Stimulated activated CD8-positive, alpha-beta memory T cell treated with anti-CD3 and anti-CD28 coated beads, Interleukin-15, amount 100 ng/mL, for 24 hours (primary cell): ENCODE results near the gene CACNG1.
"Not testable (repeated sequence)": the region's sequence is repeated elsewhere in the genome, so short reads cannot be mapped to it uniquely, and the experiment has no call there.

Experiments
- DNase-seq: peaks from one replicate; pipeline ENCODE4 v3.0.0-alpha.2; 2020; ENCODE audit warnings: low read depth

CACNG1 gene

DNA sequence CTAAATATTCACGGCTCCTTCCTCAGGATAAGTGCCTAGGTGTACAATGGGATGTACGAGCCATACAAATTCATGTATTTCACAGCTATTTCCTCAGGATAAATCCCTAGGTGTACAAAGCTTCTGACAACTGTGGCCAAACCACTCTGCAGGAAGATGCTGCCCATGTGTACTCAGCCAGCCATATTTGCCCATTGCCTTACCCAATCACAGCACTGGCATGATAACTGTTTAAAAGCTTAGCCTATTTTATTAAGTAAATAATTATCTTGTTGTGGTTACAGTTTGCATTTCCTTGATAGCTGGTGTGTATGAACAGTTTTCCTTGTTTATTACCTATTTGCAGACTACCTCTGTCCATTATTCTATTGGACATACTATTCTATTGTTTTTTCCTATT is 35.1 kb downstream of the CACNG1 start:
- DNase-seq, result no peak

GRCh38 chr17:67080804-67081203 is 36.5 kb downstream of the CACNG1 start:
- DNase-seq, result no peak

- no peak for DNase-seq
These were observed 37.8 kb downstream of the CACNG1 start for GRCh38 chr17:67082107-67082506.

DNA sequence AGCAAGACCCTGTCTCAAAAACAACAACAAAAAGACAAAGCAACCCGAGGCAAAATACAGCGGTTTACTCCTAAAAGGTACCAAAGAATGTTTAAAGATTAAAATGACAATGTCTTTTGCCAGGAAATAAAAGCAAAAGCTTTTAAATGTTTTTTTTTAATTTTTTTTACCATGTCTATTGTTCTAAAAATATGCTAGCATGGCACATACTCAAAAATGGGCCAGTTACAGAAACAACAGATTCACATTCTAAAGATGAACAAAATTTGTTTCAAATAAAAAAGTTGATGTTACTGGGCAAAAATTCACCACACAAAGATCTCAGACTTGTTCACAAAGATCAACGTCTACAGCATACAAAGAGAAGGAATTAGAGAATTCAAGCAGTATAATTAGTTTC is 41.1 kb downstream of the CACNG1 start:
- DNase-seq, result no peak

- DNase-seq, result no peak
These were observed 44.3 kb downstream of the CACNG1 start for GRCh38 chr17:67088639-67089038.

- no peak for DNase-seq
These were observed 46.0 kb downstream of the CACNG1 start for GRCh38 chr17:67090341-67090740.

- DNase-seq, result no peak
These were observed 47.9 kb downstream of the CACNG1 start for GRCh38 chr17:67092291-67092690.

DNA sequence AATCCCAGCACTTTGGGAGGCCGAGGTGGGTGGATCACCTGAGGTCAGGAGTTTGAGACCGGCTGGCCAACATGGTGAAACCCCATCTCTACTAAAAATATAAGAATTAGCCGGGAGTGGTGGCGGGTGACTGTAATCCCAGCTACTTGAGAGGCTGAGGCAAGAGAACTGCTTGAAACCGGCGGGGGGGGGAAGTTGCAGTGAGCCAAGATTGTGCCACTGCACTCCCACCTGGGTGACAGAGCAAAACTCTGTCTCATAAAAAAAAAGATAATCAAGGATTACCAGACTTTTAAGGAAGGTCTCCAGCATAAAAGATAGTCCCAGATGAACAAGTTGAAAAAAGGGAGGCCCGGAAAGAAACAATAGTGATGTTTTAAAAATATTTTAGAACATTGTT is 48.4 kb downstream of the CACNG1 start:
- DNase-seq, result not testable (repeated sequence)

- no peak for DNase-seq
These were observed 49.0 kb downstream of the CACNG1 start for GRCh38 chr17:67093348-67093747.

DNA sequence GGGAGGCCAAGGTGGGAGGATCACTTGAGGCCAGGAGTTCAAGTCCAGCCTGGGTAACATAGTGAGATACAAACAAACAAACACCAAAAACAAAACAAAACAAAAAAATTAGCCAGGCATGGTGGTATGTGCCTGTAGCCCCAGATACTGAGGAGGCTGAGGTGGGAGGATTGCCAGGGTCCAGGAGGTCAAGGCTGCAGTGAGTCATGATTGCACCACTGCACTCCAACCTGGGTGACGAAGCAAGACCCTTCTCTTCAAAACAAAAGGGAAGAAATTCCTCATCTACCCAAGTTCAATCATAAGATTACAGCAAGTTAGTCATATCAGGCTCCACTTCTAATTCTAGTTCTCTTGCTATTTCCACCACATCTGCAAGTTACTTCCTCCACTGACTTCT is 50.9 kb downstream of the CACNG1 start:
- not testable (repeated sequence) for DNase-seq

DNA sequence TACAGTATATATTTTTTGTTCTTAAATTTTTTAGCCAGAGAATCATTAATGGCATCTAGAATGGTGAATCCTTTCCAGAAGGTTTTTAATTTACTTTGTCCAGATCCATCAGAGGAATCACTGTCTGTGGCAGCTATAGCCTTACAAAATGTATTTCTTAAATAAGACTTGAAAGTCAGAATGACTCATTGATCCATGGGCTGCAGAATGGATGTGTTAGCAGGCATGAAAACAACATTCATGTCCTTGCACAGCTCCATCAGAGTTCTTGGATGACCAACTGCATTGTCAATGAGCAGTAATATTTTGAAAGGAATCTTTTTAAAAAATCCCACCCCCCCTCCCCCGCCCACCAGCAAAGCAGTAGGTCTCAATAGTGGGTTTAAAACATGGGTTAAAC is 51.4 kb downstream of the CACNG1 start:
- no peak for DNase-seq

GRCh38 chr17:67096609-67097008 is 52.3 kb downstream of the CACNG1 start:
- no peak for DNase-seq

DNA sequence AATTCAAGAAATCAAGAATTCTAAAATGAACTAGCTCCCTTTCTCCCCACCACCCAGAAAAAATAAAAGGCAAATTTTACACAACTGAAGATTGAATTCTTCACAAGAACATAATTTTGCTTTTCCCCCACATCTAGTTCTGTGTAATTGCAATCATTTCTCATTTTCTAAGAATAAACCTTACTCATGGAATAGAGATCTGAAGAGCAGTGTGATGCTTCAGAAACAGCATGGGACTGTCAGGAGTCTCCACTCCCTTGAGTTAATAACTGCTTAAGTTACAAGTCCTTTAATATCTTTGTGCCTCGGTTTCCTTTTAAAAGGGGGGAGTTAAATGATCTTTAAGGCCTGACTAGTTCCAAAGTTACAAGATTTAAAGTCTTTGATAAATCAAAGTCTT is 53.7 kb downstream of the CACNG1 start:
- DNase-seq, result no peak

DNA sequence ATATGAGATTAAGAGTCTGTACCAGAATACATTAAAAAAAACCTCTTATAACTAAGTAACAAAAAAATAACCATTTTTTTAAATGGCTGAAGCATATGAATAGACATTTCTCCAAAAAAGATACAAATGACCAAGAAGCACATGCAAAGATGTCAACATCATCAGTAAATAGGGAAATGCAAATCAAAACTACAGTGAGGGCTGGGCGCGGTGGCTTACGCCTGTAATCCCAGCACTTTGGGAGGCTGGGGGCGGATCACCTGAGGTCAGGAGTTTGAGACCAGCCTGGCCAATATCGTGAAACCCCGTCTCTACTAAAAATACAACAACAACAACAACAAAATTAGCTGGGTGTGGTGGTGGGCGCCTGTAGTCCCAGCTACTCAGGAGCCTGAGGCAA is 60.3 kb downstream of the CACNG1 start:
- DNase-seq, result not testable (repeated sequence)

- no peak for DNase-seq
These were observed 60.9 kb downstream of the CACNG1 start for GRCh38 chr17:67105213-67105612.
